ENCODE data around the gene NAA60.

NAA60 gene

DNA sequence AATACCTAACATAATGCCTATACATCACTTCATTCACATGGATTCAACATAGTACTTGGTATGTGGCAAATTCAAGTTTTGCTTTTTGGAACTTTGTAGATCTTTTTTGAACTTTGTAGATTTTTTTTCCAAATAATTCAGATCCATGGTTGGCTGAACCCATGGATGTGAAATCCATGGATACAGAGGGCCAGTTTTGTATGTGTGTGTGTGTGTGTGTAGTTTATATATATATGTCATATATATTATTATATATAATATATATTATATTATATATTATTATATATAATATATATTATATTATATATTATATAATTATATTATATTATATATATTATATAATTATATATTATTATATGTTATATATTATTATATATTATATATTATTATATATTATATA is 85.7 kb downstream of the NAA60 start:
- no peak for TF ChIP-seq TAF1 (IDR thresholded peaks at IDR 0.05; ENCODE audit: borderline replicate concordance, insufficient read depth, low read length)
- TF ChIP-seq, protein P1, sequence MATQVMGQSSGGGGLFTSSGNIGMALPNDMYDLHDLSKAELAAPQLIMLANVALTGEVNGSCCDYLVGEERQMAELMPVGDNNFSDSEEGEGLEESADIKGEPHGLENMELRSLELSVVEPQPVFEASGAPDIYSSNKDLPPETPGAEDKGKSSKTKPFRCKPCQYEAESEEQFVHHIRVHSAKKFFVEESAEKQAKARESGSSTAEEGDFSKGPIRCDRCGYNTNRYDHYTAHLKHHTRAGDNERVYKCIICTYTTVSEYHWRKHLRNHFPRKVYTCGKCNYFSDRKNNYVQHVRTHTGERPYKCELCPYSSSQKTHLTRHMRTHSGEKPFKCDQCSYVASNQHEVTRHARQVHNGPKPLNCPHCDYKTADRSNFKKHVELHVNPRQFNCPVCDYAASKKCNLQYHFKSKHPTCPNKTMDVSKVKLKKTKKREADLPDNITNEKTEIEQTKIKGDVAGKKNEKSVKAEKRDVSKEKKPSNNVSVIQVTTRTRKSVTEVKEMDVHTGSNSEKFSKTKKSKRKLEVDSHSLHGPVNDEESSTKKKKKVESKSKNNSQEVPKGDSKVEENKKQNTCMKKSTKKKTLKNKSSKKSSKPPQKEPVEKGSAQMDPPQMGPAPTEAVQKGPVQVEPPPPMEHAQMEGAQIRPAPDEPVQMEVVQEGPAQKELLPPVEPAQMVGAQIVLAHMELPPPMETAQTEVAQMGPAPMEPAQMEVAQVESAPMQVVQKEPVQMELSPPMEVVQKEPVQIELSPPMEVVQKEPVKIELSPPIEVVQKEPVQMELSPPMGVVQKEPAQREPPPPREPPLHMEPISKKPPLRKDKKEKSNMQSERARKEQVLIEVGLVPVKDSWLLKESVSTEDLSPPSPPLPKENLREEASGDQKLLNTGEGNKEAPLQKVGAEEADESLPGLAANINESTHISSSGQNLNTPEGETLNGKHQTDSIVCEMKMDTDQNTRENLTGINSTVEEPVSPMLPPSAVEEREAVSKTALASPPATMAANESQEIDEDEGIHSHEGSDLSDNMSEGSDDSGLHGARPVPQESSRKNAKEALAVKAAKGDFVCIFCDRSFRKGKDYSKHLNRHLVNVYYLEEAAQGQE (IDR thresholded peaks at IDR 0.05; ENCODE audit: insufficient read depth in 1 of 2, low read depth in 2 of 2, low read length in 2 of 2), result no peak

DNA sequence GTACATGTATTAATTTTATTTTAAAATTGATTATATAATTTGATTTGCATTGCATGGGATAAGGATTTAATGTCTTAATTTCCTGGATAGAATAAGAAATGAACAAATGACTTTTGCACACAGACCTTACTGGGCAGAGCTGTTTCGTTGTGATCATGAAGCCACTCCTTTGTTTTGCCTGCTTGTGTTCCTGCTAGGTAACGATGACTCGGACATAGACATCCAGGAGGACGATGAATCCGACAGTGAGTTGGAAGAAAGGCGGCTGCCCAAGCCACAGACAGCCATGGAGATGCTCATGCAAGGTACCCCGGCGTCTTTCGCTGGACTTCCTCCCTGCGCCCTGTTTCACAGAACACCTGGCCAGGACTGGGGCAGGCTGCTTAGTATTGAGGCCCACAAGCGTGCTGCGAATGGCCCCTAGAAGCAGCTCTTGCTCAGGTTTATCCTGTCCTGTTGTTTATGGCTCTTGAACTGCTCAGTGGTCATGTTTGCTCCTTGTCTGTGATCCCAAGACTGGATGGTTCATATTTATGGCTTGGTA is 87.0 kb downstream of the NAA60 start:
- TF ChIP-seq POLR2AphosphoS5 (IDR thresholded peaks at IDR 0.05; ENCODE audit: low read depth, low read length) (no peak), SIN3A (IDR thresholded peaks at IDR 0.05; ENCODE audit: borderline replicate concordance, insufficient read depth, low read length) (no peak), FOXP2 (optimal IDR thresholded peaks at IDR 0.05; ENCODE audit: borderline replicate concordance, extremely low read depth, extremely low read length, insufficient read depth) (no peak), TAF1 (IDR thresholded peaks at IDR 0.05; ENCODE audit: borderline replicate concordance, insufficient read depth, low read length) (no peak)
- TF ChIP-seq, protein P1 (IDR thresholded peaks at IDR 0.05; ENCODE audit: insufficient read depth in 1 of 2, low read depth in 2 of 2, low read length in 2 of 2), result no peak

DNA sequence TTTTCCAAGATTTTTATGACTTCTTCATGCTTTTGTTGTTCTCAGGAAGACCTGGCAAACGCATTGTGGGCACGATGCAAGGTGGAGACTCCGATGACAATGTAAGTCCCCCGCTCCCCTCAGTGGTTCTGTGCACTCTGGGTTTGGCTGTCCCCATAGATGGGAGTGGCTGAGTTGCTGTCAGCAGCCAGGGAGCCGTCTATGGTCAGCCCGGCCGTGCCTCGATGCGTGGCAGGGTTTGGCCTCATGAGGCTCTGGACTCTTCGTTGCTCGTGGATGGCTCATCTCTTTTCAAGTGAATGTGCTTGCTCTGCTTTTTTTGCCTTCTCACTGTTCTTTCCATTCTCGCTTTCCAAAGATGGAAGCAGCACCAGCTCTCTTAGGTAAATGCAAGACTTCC is 89.3 kb downstream of the NAA60 start:
- TF ChIP-seq, protein P1 (IDR thresholded peaks at IDR 0.05; ENCODE audit: insufficient read depth in 1 of 2, low read depth in 2 of 2, low read length in 2 of 2), result no peak
- TF ChIP-seq POLR2AphosphoS5 (IDR thresholded peaks at IDR 0.05; ENCODE audit: low read depth, low read length) (no peak), TAF1 (IDR thresholded peaks at IDR 0.05; ENCODE audit: borderline replicate concordance, insufficient read depth, low read length) (no peak), SIN3A (IDR thresholded peaks at IDR 0.05; ENCODE audit: borderline replicate concordance, insufficient read depth, low read length) (no peak), FOXP2 (optimal IDR thresholded peaks at IDR 0.05; ENCODE audit: borderline replicate concordance, extremely low read depth, extremely low read length, insufficient read depth) (no peak)

DNA sequence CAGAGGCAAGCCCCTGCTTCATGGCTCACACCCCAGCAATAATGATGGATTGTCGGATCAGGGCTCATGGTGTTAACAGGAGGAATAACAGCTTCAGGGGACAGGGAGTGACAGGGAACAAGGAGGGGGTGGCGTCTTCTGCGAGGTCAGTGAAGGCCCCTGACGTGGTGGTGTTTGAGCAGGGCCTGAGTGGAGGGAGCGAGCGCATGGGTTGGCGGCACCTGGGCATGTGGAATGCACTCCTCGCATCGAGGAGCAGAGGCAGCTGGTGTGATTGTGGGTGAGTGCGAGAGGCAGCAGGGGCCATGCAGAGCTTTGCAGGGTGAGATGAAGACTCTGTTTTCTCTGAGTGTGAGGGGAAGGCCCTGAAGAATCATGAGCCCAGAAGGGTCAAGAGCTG is 90.6 kb downstream of the NAA60 start:
- TF ChIP-seq SIN3A (IDR thresholded peaks at IDR 0.05; ENCODE audit: borderline replicate concordance, insufficient read depth, low read length), result no peak
- TF ChIP-seq, protein P1 (IDR thresholded peaks at IDR 0.05; ENCODE audit: insufficient read depth in 1 of 2, low read depth in 2 of 2, low read length in 2 of 2), result no peak
- no peak for TF ChIP-seq POLR2AphosphoS5 (IDR thresholded peaks at IDR 0.05; ENCODE audit: low read depth, low read length)
- TF ChIP-seq TAF1 (IDR thresholded peaks at IDR 0.05; ENCODE audit: borderline replicate concordance, insufficient read depth, low read length), result no peak

DNA sequence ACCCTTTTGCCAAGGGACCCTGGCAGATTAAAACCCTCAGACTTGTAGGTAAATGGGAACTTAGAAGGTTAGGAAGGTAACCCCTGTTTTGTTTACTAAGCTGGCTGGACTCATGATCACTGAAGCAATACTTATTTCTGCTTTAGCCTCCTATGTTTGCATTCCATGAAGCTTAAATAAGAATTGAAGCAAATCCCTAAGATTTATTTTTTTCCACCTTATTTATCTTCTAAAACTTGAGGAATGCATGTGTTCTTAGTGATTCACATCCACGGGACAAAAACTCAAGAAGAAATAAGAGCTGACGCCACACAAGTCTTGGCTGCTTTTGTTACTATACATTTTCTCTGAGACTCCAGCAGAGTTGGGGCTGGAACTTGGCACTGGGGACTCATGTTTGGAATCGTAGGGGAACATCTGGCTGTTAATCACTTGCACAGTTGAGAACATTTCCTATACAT is 92.8 kb downstream of the NAA60 start:
- TF ChIP-seq FOXP2 (optimal IDR thresholded peaks at IDR 0.05; ENCODE audit: borderline replicate concordance, extremely low read depth, extremely low read length, insufficient read depth), result no peak
- TF ChIP-seq, protein P1 (IDR thresholded peaks at IDR 0.05; ENCODE audit: insufficient read depth in 1 of 2, low read depth in 2 of 2, low read length in 2 of 2), result no peak
- TF ChIP-seq SIN3A (IDR thresholded peaks at IDR 0.05; ENCODE audit: borderline replicate concordance, insufficient read depth, low read length), result no peak
- TF ChIP-seq TAF1 (IDR thresholded peaks at IDR 0.05; ENCODE audit: borderline replicate concordance, insufficient read depth, low read length), result no peak
- TF ChIP-seq POLR2AphosphoS5 (IDR thresholded peaks at IDR 0.05; ENCODE audit: low read depth, low read length), result no peak

Data from PFSK-1 (cell line).